Osteoblast (primary cell): ENCODE measurements around the gene MTRR. TPM values are rescaled to one million over a fixed set of nuclear protein-coding genes. Genes with fewer than 3 reads are reported as not detected.

Experiments used
- DNase-seq: peaks from one replicate; pipeline ENCODE4 v3.0.0; 2011; ENCODE audit warnings: low spot score, mixed read lengths; ENCODE audit not compliant: insufficient read length; ENCODE audit errors: missing footprints
- H2AFZ ChIP-seq: 2 replicates; pipeline ENCODE4 v1.6.0; 2011; ENCODE audit warnings: mild to moderate bottlenecking, low read length
- H3K27ac ChIP-seq: 2 replicates; pipeline ENCODE4 v1.5.1; 2011; ENCODE audit warnings: mild to moderate bottlenecking, low read depth, low read length, moderate library complexity
- H3K27me3 ChIP-seq: 2 replicates; pipeline ENCODE4 v1.6.0; 2012; ENCODE audit warnings: mild to moderate bottlenecking, control low read depth, inconsistent platforms, low read length, moderate library complexity; ENCODE audit not compliant: insufficient read depth
- H3K36me3 ChIP-seq: 2 replicates; pipeline ENCODE4 v1.5.1; 2011; ENCODE audit warnings: mild to moderate bottlenecking, low read length, control low read depth, moderate library complexity; ENCODE audit not compliant: insufficient read depth
- H3K4me1 ChIP-seq: 2 replicates; pipeline ENCODE4 v1.5.1; 2011; ENCODE audit warnings: mild to moderate bottlenecking, low read length, control low read depth, moderate library complexity; ENCODE audit not compliant: insufficient read depth
- H3K4me2 ChIP-seq: 2 replicates; pipeline ENCODE4 v1.6.0; 2011; ENCODE audit warnings: mild to moderate bottlenecking, low read length; ENCODE audit not compliant: insufficient read depth
- H3K4me3 ChIP-seq: fragments of 200-600 bp; sonication (generic); 3 replicates; pipeline ENCODE4 v1.5.1; 2012; ENCODE audit warnings: mild to moderate bottlenecking, low read length, inconsistent platforms; ENCODE audit not compliant: insufficient read depth
- H3K79me2 ChIP-seq: 2 replicates; pipeline ENCODE4 v1.6.0; 2012; ENCODE audit warnings: mild to moderate bottlenecking, low read length, control low read depth, inconsistent platforms; ENCODE audit not compliant: insufficient read depth
- H3K9me3 ChIP-seq: 2 replicates; pipeline ENCODE4 v1.5.1; 2011; ENCODE audit warnings: low read depth, low read length, control low read depth
- H4K20me1 ChIP-seq: 2 replicates; pipeline ENCODE4 v1.6.0; 2012; ENCODE audit warnings: mild to moderate bottlenecking, low read length, control low read depth; ENCODE audit not compliant: insufficient read depth
- total RNA-seq: library from RNA; depleted of rRNA; stranded (reverse); fragments of >200 nt; gene quantifications from 2 replicates; pipeline ENCODE4 v1.2.3, GENCODE V29; 2012
- TF ChIP-seq, protein P1 (sequence below): IDR thresholded peaks from 2 replicates; pipeline ENCODE4 v1.5.1; 2011; ENCODE audit warnings: mild to moderate bottlenecking, low read depth, low read length, moderate library complexity; ENCODE audit errors: extremely low read depth

The MTRR gene
- total RNA-seq, 1 donor = 36.6 TPM

- Histone ChIP-seq H3K4me3 (no peak overlapping the region), H3K79me2 (peaks cover 89% of the 10 kb centered on the region), H2AFZ (no peak overlapping the region), H4K20me1 (peaks cover 14% of the 10 kb centered on the region), H3K9me3 (no peaks in the 10 kb centered on the region), H3K4me2 (no peak overlapping the region), H3K4me1 (peaks cover 22% of the 10 kb centered on the region), H3K27ac (no peak overlapping the region), H3K36me3 (peaks cover 20% of the 10 kb centered on the region), H3K27me3 (no peaks in the 10 kb centered on the region)
- TF ChIP-seq, protein P1, sequence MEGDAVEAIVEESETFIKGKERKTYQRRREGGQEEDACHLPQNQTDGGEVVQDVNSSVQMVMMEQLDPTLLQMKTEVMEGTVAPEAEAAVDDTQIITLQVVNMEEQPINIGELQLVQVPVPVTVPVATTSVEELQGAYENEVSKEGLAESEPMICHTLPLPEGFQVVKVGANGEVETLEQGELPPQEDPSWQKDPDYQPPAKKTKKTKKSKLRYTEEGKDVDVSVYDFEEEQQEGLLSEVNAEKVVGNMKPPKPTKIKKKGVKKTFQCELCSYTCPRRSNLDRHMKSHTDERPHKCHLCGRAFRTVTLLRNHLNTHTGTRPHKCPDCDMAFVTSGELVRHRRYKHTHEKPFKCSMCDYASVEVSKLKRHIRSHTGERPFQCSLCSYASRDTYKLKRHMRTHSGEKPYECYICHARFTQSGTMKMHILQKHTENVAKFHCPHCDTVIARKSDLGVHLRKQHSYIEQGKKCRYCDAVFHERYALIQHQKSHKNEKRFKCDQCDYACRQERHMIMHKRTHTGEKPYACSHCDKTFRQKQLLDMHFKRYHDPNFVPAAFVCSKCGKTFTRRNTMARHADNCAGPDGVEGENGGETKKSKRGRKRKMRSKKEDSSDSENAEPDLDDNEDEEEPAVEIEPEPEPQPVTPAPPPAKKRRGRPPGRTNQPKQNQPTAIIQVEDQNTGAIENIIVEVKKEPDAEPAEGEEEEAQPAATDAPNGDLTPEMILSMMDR = no peak
- no peak for DNase-seq
These were observed 2.7 kb downstream of the MTRR start for GRCh38 chr5:7871653-7872052.

- no peak for DNase-seq
- Histone ChIP-seq H4K20me1 (peaks cover 14% of the 10 kb centered on the region), H3K4me2 (no peak overlapping the region), H3K36me3 (peaks cover 22% of the 10 kb centered on the region), H3K27me3 (no peaks in the 10 kb centered on the region), H3K9me3 (no peaks in the 10 kb centered on the region), H3K4me1 (peaks cover 30% of the 10 kb centered on the region), H3K27ac (no peak overlapping the region), H3K79me2 (peaks cover 80% of the 10 kb centered on the region), H3K4me3 (no peak overlapping the region), H2AFZ (no peak overlapping the region)
- TF ChIP-seq, protein P1 = no peak
These were observed 3.7 kb downstream of the MTRR start for GRCh38 chr5:7872517-7873130.

DNA sequence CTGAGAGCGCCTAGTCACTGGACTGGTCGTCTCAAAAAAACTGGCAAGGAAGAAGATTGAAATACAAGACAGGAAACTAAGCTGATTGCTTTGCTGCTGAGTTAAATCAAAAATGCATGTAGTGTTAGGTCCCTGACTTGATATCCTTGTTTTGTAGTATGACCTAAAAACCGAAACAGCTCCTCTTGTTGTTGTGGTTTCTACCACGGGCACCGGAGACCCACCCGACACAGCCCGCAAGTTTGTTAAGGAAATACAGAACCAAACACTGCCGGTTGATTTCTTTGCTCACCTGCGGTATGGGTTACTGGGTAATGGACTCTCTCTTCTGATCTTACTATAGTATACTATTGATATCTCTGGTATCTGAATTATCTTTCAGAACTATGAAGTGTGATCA is 4.3 kb downstream of the MTRR start:
- Histone ChIP-seq H3K9me3 (no peaks in the 10 kb centered on the region), H3K36me3 (peaks cover 28% of the 10 kb centered on the region), H3K27ac (no peak overlapping the region), H3K27me3 (no peaks in the 10 kb centered on the region), H2AFZ (no peak overlapping the region), H3K79me2 (peaks cover 76% of the 10 kb centered on the region), H3K4me3 (no peak overlapping the region), H3K4me2 (no peak overlapping the region), H4K20me1 (peaks cover 19% of the 10 kb centered on the region), H3K4me1 (peaks cover 30% of the 10 kb centered on the region)
- TF ChIP-seq, protein P1 = no peak
- no peak for DNase-seq

- Histone ChIP-seq H4K20me1 (peaks cover 24% of the 10 kb centered on the region), H3K79me2 (peaks cover 64% of the 10 kb centered on the region), H3K4me3 (no peak overlapping the region), H3K4me1 (peaks cover 37% of the 10 kb centered on the region), H2AFZ (no peak overlapping the region), H3K27ac (no peak overlapping the region), H3K36me3 (peaks cover 34% of the 10 kb centered on the region), H3K4me2 (no peak overlapping the region), H3K9me3 (no peaks in the 10 kb centered on the region), H3K27me3 (no peaks in the 10 kb centered on the region)
- DNase-seq = no peak
- TF ChIP-seq, protein P1 = no peak
These were observed 5.7 kb downstream of the MTRR start for GRCh38 chr5:7874639-7875038.
